Measurements from ENCODE around the gene PRSS2.

GRCh38 chr7:142762104-142762503, 8.7 kb upstream of the PRSS2 start:
- TF ChIP-seq CTCF (IDR thresholded peaks at IDR 0.05) = no peak
- TF ChIP-seq POLR2A (IDR thresholded peaks at IDR 0.05) = no peak
